KOPT-K1 (cell line): ENCODE measurements around the gene SERPINI1.

Experiments used
- H3K27ac ChIP-seq: fragments of 200-600 bp; sonication (generic); 2 replicates; pipeline ENCODE4 v1.5.1; 2016; ENCODE audit warnings: antibody characterized with exemption, mild to moderate bottlenecking, low read depth, low read length; ENCODE audit not compliant: poor library complexity, severe bottlenecking
- H3K36me3 ChIP-seq: fragments of 200-600 bp; sonication (generic); 2 replicates; pipeline ENCODE4 v1.5.1; 2017; ENCODE audit warnings: antibody characterized with exemption, mild to moderate bottlenecking, low read length, moderate library complexity; ENCODE audit not compliant: insufficient read depth
- H3K9me3 ChIP-seq: fragments of 200-600 bp; sonication (generic); 2 replicates; pipeline ENCODE4 v1.5.1; 2017; ENCODE audit warnings: antibody characterized with exemption, low read length, mild to moderate bottlenecking; ENCODE audit not compliant: insufficient read depth, poor library complexity, severe bottlenecking

The SERPINI1 gene

GRCh38 chr3:167839460-167840134 lies 104.1 kb downstream of the SERPINI1 start:
- Histone ChIP-seq H3K36me3 (no peaks in the 10 kb centered on the region), H3K9me3 (no peaks in the 10 kb centered on the region), H3K27ac (no peak overlapping the region)

- H3K36me3 ChIP-seq = no peaks in the 10 kb centered on the region
- H3K9me3 ChIP-seq = no peaks in the 10 kb centered on the region
- no peak overlapping the region for H3K27ac ChIP-seq
Observed at GRCh38 chr3:167840247-167840646, 104.7 kb downstream of the SERPINI1 start.

DNA sequence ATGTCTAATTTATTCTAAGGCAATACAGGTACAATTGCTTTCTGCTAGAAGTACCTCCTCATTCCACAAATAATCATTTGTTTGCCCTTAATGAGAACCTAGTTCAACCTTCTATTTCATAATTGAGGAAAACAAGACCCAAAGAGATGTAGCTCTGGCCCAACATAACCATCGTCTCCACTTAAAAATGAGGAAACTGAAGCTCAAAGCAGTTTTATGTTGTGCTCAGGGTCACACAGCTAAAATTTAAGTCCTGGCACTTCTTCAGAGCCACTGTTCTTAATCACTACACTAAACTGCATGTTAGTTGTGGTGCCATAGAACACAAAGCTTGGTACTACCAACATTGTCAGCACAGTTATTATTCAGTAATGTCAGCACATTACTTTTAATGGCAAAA lies 108.0 kb downstream of the SERPINI1 start:
- H3K9me3 ChIP-seq = no peaks in the 10 kb centered on the region
- H3K36me3 ChIP-seq = no peaks in the 10 kb centered on the region
- H3K27ac ChIP-seq = no peak overlapping the region

- Histone ChIP-seq H3K9me3 (no peaks in the 10 kb centered on the region), H3K36me3 (no peaks in the 10 kb centered on the region), H3K27ac (no peak overlapping the region)
Observed at GRCh38 chr3:167843886-167844285, 108.4 kb downstream of the SERPINI1 start.

GRCh38 chr3:167844528-167844927 lies 109.0 kb downstream of the SERPINI1 start:
- H3K36me3 ChIP-seq = no peaks in the 10 kb centered on the region
- H3K9me3 ChIP-seq = no peaks in the 10 kb centered on the region
- H3K27ac ChIP-seq = no peak overlapping the region

DNA sequence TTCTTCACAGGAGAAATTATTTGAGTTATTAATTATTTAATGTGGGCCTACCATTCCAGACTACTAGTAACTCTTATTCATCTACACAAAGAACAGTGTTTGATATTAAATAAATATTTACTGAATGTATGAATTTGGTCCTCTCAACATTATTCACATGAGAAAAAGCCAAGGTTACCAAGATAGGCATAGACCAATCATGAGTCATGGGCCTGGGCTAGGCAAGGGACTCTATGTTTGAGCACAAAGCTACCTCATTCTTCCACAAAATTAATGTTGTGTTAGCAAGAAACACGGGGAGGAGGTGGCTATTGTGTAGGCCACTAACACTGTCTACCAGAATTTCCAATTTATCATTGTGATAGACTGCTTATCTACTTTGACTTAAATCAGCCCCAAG lies 115.7 kb downstream of the SERPINI1 start:
- H3K27ac ChIP-seq = no peak overlapping the region

GRCh38 chr3:167851749-167852148 lies 116.2 kb downstream of the SERPINI1 start:
- no peaks in the 10 kb centered on the region for H3K36me3 ChIP-seq
- no peak overlapping the region for H3K27ac ChIP-seq
- no peaks in the 10 kb centered on the region for H3K9me3 ChIP-seq

More for the DNA sequence above, 115.7 kb downstream of the SERPINI1 start:
- Histone ChIP-seq H3K36me3 (no peaks in the 10 kb centered on the region), H3K9me3 (no peaks in the 10 kb centered on the region)

DNA sequence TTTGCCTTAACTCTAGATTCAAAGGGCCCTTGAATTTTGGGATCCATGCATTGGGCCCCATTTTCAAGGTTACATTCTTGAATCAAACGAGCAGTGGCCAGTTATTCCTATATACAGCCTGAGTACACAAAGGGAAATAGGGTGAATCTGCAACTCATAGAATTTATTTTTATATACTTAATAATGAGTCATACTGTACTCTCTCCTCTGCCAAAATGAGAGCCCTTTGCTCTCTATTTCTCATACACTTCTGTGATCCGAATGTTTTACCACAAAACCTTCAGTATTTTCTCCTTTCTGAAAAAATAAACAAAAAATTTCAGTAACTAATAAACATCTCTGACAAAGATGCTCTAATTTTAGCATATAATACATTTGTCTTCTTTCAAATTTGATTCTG lies 116.7 kb downstream of the SERPINI1 start:
- H3K27ac ChIP-seq = no peak overlapping the region

DNA sequence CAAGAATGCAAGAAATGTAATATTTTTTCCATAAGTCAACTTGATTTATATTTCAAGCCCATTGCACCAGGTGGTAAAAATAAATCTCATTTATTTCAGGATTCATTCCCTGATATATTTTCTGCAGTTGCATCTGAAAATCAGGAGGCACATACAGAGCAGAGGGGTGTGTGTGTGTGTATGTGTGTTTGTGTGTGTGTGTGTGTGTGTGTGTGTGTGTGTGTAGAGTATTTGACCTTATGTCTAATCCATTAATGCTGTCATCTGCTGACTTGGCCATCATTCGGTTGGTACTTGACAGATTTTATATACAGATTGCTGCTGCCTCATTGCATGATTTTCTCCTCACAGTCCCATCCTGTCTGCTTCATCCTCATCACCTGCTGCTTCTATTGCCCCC lies 118.5 kb downstream of the SERPINI1 start:
- H3K27ac ChIP-seq = no peak overlapping the region
- H3K36me3 ChIP-seq = no peaks in the 10 kb centered on the region
- no peaks in the 10 kb centered on the region for H3K9me3 ChIP-seq

More for the DNA sequence above, 116.7 kb downstream of the SERPINI1 start:
- H3K36me3 ChIP-seq = no peaks in the 10 kb centered on the region
- no peaks in the 10 kb centered on the region for H3K9me3 ChIP-seq

GRCh38 chr3:167854846-167855245 lies 119.3 kb downstream of the SERPINI1 start:
- no peak overlapping the region for H3K27ac ChIP-seq

DNA sequence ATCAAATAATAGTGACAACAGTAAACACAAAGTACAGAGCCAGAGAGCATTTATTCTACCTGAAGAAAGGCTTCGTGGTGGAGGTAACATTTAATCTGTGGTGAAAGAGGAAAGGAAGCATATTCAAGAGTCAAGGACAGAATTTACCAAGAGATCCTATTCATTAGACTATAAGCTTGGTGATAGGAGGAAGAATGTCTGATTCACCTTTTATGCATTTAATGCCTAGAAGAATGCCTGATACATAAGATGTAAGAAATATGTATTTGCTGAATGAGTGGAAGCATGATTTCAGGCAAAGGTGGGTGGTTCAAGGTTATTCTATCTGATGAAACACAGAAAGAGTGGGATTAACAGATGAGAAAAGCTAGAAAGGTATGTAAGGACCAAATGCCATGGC lies 119.8 kb downstream of the SERPINI1 start:
- Histone ChIP-seq H3K36me3 (no peaks in the 10 kb centered on the region), H3K27ac (no peak overlapping the region), H3K9me3 (no peaks in the 10 kb centered on the region)

More at GRCh38 chr3:167854846-167855245, 119.3 kb downstream of the SERPINI1 start:
- Histone ChIP-seq H3K36me3 (no peaks in the 10 kb centered on the region), H3K9me3 (no peaks in the 10 kb centered on the region)

GRCh38 chr3:167858865-167859264 lies 123.3 kb downstream of the SERPINI1 start:
- H3K27ac ChIP-seq = no peak overlapping the region
- H3K9me3 ChIP-seq = no peaks in the 10 kb centered on the region
- H3K36me3 ChIP-seq = no peaks in the 10 kb centered on the region

- Histone ChIP-seq H3K27ac (no peak overlapping the region), H3K9me3 (no peaks in the 10 kb centered on the region), H3K36me3 (no peaks in the 10 kb centered on the region)
Observed at GRCh38 chr3:167859610-167860009, 124.1 kb downstream of the SERPINI1 start.

- Histone ChIP-seq H3K36me3 (no peaks in the 10 kb centered on the region), H3K27ac (no peak overlapping the region), H3K9me3 (no peaks in the 10 kb centered on the region)
Observed at GRCh38 chr3:167861649-167862048, 126.1 kb downstream of the SERPINI1 start.

DNA sequence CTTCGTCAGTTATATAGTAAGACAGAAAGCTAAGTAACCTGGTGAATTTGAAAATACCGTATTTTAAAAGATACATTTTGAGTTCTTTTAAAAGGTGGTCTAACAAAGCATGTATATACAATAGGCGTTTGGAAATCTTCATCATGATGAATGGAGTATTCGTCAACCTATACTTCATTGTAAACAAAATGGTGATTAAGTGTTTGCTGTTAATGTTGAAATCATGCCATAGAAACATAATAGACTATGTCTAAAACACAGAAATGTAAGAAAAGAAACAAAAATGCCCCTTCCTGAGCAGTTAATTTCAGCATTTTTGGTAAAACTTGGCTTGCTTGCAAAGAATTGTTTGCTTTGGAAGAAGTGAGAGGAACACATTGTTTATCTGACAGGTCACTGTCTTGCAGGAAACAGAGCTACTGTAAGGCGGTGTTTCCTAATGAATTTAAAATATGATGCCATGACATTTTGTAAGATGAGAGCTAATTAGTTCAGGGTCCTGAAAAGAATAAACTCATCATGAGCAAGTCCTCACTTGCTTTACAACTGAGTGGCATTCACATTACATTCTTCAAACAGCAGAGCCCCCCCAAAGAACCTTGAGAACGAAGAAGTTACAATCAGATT lies 126.7 kb downstream of the SERPINI1 start:
- Histone ChIP-seq H3K36me3 (no peaks in the 10 kb centered on the region), H3K9me3 (no peaks in the 10 kb centered on the region), H3K27ac (no peak overlapping the region)
